ENCODE results near the gene EDN2.

The EDN2 gene

GRCh38 chr1:41489561-41489960 is 5.1 kb upstream of the EDN2 start:
- Histone ChIP-seq H3K9ac (ENCODE audit: low read length) (no peak overlapping the region), H3K27me3 (replicated peaks; ENCODE audit: insufficient read depth, low read length) (no peaks in the 10 kb centered on the region; the same call in 1 of the 2 replicates), H3K9me3 (replicated peaks; ENCODE audit: insufficient read depth, low read length) (no peaks in the 10 kb centered on the region), H4K20me1 (ENCODE audit: insufficient read depth, low read length) (no peaks in the 10 kb centered on the region), H3K4me1 (ENCODE audit: low read length) (no peaks in the 10 kb centered on the region), H3K9me2 (replicated peaks; ENCODE audit: insufficient read depth, low read length) (no peaks in the 10 kb centered on the region), H3K27ac (ENCODE audit: low read length) (no peak overlapping the region), H3K36me3 (replicated peaks; ENCODE audit: insufficient read depth, low read length) (no peaks in the 10 kb centered on the region), H3K79me2 (ENCODE audit: low read length) (no peaks in the 10 kb centered on the region), H2AFZ (ENCODE audit: low read length) (no peak overlapping the region), H3K4me3 (ENCODE audit: low read length) (no peak overlapping the region), H3F3A (ENCODE audit: insufficient read depth, low read length) (no peaks in the 10 kb centered on the region), H3K4me2 (ENCODE audit: low read depth, low read length) (no peak overlapping the region)
- TF ChIP-seq EZH2 (optimal IDR thresholded peaks at IDR 0.05; ENCODE audit: low read depth, low read length), result no peak
- TF ChIP-seq CTCF (IDR thresholded peaks at IDR 0.05; ENCODE audit: low read length), result no peak
- TF ChIP-seq EZH2phosphoT487 (IDR thresholded peaks at IDR 0.05; ENCODE audit: low read length), result no peak
- no peak for DNase-seq

- H3K4me1 ChIP-seq (ENCODE audit: low read length), result peaks cover 4% of the 10 kb centered on the region
- H3K4me3 ChIP-seq (ENCODE audit: low read length), result no peak overlapping the region
- no peak overlapping the region for H2AFZ ChIP-seq (ENCODE audit: low read length)
- H3K9ac ChIP-seq (ENCODE audit: low read length), result no peak overlapping the region
- no peak overlapping the region for H3K4me2 ChIP-seq (ENCODE audit: low read depth, low read length)
- H4K20me1 ChIP-seq (ENCODE audit: insufficient read depth, low read length), result no peaks in the 10 kb centered on the region
- H3K79me2 ChIP-seq (ENCODE audit: low read length), result no peaks in the 10 kb centered on the region
- no peaks in the 10 kb centered on the region; the same call in 1 of the 2 replicates for H3K27me3 ChIP-seq (replicated peaks; ENCODE audit: insufficient read depth, low read length)
- H3K36me3 ChIP-seq (replicated peaks; ENCODE audit: insufficient read depth, low read length), result no peaks in the 10 kb centered on the region
- no peaks in the 10 kb centered on the region for H3K9me2 ChIP-seq (replicated peaks; ENCODE audit: insufficient read depth, low read length)
- H3K9me3 ChIP-seq (replicated peaks; ENCODE audit: insufficient read depth, low read length), result no peaks in the 10 kb centered on the region
- TF ChIP-seq CTCF (IDR thresholded peaks at IDR 0.05; ENCODE audit: low read length) (no peak), EZH2phosphoT487 (IDR thresholded peaks at IDR 0.05; ENCODE audit: low read length) (no peak), EZH2 (optimal IDR thresholded peaks at IDR 0.05; ENCODE audit: low read depth, low read length) (no peak)
- DNase-seq, result no peak
- no peak overlapping the region for H3K27ac ChIP-seq (ENCODE audit: low read length)
- no peaks in the 10 kb centered on the region for H3F3A ChIP-seq (ENCODE audit: insufficient read depth, low read length)
Observed at GRCh38 chr1:41488040-41488951, 3.8 kb upstream of the EDN2 start.

GRCh38 chr1:41487126-41488039 is 2.9 kb upstream of the EDN2 start:
- no peak overlapping the region for H3K4me2 ChIP-seq (ENCODE audit: low read depth, low read length)
- H3K27me3 ChIP-seq (replicated peaks; ENCODE audit: insufficient read depth, low read length), result no peaks in the 10 kb centered on the region; the same call in 1 of the 2 replicates
- H3K4me1 ChIP-seq (ENCODE audit: low read length), result peaks cover 13% of the 10 kb centered on the region
- no peak for DNase-seq
- no peak overlapping the region for H3K27ac ChIP-seq (ENCODE audit: low read length)
- H3K9me3 ChIP-seq (replicated peaks; ENCODE audit: insufficient read depth, low read length), result no peaks in the 10 kb centered on the region
- H3K9ac ChIP-seq (ENCODE audit: low read length), result no peak overlapping the region
- H3K9me2 ChIP-seq (replicated peaks; ENCODE audit: insufficient read depth, low read length), result no peaks in the 10 kb centered on the region
- H4K20me1 ChIP-seq (ENCODE audit: insufficient read depth, low read length), result no peaks in the 10 kb centered on the region
- no peaks in the 10 kb centered on the region for H3K79me2 ChIP-seq (ENCODE audit: low read length)
- TF ChIP-seq EZH2 (optimal IDR thresholded peaks at IDR 0.05; ENCODE audit: low read depth, low read length), result no peak
- no peak for TF ChIP-seq CTCF (IDR thresholded peaks at IDR 0.05; ENCODE audit: low read length)
- no peak for TF ChIP-seq EZH2phosphoT487 (IDR thresholded peaks at IDR 0.05; ENCODE audit: low read length)
- H3K4me3 ChIP-seq (ENCODE audit: low read length), result no peak overlapping the region
- H3F3A ChIP-seq (ENCODE audit: insufficient read depth, low read length), result no peaks in the 10 kb centered on the region
- H3K36me3 ChIP-seq (replicated peaks; ENCODE audit: insufficient read depth, low read length), result no peaks in the 10 kb centered on the region
- no peak overlapping the region for H2AFZ ChIP-seq (ENCODE audit: low read length)
